ENCODE data around the gene SCOC.
A peak's percentile ranks its signal among the peaks of the same experiment; 100 is the strongest.
"Not testable (repeated sequence)": the region's sequence is repeated elsewhere in the genome, so short reads cannot be mapped to it uniquely, and the experiment has no call there.

SCOC gene

DNA sequence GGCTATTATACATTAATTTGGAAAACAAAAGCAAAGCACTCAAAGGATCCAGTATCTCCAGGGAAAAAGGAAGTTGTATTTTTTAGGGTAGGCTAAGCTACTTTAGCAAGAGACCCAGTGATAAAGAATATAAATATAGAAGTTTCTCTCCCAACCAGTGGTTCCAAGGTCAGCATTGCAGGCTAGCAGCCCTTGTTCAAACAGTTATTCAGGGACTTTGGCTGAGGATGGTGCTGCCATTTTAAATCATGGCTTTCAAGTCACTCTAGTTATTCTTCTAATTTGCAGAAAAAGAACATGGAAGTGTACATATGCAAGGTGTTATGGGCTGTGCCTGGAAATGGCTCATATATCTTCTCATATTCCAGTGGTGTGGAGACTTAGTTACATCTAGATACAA lies 9.3 kb downstream of the SCOC start:
- H3K36me3 ChIP-seq = no peaks in the 10 kb centered on the region; the same call in 1 of the 2 replicates
- TF ChIP-seq, protein P1, sequence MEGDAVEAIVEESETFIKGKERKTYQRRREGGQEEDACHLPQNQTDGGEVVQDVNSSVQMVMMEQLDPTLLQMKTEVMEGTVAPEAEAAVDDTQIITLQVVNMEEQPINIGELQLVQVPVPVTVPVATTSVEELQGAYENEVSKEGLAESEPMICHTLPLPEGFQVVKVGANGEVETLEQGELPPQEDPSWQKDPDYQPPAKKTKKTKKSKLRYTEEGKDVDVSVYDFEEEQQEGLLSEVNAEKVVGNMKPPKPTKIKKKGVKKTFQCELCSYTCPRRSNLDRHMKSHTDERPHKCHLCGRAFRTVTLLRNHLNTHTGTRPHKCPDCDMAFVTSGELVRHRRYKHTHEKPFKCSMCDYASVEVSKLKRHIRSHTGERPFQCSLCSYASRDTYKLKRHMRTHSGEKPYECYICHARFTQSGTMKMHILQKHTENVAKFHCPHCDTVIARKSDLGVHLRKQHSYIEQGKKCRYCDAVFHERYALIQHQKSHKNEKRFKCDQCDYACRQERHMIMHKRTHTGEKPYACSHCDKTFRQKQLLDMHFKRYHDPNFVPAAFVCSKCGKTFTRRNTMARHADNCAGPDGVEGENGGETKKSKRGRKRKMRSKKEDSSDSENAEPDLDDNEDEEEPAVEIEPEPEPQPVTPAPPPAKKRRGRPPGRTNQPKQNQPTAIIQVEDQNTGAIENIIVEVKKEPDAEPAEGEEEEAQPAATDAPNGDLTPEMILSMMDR (IDR thresholded peaks at IDR 0.05; ENCODE audit: low read depth, low read length) = no peak
- no peak for DNase-seq
- H3K27me3 ChIP-seq = no peaks in the 10 kb centered on the region
- H3K4me3 ChIP-seq (ENCODE audit: low read depth, low read length) = no peak overlapping the region
- no peaks in the 10 kb centered on the region for H3K9me3 ChIP-seq
- no peaks in the 10 kb centered on the region; the same call in 1 of the 2 replicates for H3K4me1 ChIP-seq

DNA sequence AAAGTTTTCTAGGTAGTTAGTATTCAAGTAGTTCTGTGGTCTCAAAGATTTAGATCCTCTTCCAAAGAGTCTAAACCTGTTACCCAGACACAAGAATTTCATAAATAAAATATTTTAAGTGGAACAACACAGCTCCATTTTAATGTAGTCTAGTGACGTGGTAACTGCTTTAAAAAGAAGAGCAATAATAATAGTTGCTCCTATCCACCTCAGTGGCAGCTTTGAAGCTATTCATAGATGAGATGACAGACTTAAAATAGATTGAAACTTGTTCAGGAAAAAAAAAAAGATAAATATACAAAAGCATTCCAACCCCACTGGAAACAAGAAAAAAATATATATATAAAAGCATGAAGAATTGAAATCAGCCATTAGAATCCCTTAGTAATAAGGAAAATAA lies 14.6 kb downstream of the SCOC start:
- TF ChIP-seq, protein P1 (IDR thresholded peaks at IDR 0.05; ENCODE audit: low read depth, low read length) = no peak
- DNase-seq = no peak
- Histone ChIP-seq H3K4me3 (ENCODE audit: low read depth, low read length) (no peak overlapping the region), H3K36me3 (no peaks in the 10 kb centered on the region; the same call in 1 of the 2 replicates), H3K4me1 (no peaks in the 10 kb centered on the region; the same call in none of the 2 replicates), H3K9me3 (no peaks in the 10 kb centered on the region), H3K27me3 (no peaks in the 10 kb centered on the region)

DNA sequence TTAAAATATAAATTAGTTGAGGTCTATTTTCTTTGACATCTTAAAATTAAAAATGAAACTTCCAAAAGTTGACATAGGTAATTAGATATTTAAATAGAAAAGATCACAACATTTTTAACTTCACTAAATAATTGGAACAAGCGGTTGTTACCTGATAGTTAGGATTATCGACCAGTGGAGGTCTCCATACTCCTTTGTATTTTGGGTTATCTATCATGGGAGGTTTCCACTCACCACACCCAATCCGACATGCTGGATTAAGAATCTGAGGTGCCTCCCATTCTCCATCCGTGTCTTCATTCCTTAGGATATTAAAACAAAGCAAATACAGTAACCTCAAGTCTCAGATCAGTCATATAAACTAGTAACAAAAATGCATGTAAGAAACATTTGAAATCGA lies 22.2 kb downstream of the SCOC start:
- Histone ChIP-seq H3K9me3 (no peaks in the 10 kb centered on the region), H3K4me1 (no peaks in the 10 kb centered on the region; the same call in none of the 2 replicates), H3K27me3 (no peaks in the 10 kb centered on the region), H3K36me3 (no peaks in the 10 kb centered on the region), H3K4me3 (ENCODE audit: low read depth, low read length) (no peak overlapping the region)
- no peak for DNase-seq
- TF ChIP-seq, protein P1 (IDR thresholded peaks at IDR 0.05; ENCODE audit: low read depth, low read length) = no peak

DNA sequence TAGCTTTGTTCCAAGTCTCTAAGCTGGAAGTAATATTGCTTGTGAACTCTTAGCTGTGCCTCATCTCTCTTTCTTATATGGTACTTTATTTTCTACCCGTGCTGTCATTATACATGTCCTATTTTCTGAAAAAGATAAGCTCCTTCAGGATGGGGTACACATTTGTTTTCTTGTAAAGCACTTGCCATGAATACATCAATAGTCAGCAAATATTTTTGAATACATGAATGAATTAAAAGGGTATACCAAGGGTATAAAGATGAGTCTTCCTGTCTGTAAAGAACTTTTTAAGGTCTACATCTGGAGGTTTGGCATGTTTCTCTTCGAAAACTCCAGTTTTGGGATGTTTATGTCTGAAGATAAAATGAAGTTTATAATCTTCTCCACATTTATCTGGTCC lies 26.7 kb downstream of the SCOC start:
- Histone ChIP-seq H3K4me1 (no peaks in the 10 kb centered on the region), H3K36me3 (no peaks in the 10 kb centered on the region), H3K27me3 (no peaks in the 10 kb centered on the region), H3K4me3 (ENCODE audit: low read depth, low read length) (no peak overlapping the region), H3K9me3 (no peaks in the 10 kb centered on the region)
- no peak for DNase-seq
- TF ChIP-seq, protein P1 (IDR thresholded peaks at IDR 0.05; ENCODE audit: low read depth, low read length) = no peak

DNA sequence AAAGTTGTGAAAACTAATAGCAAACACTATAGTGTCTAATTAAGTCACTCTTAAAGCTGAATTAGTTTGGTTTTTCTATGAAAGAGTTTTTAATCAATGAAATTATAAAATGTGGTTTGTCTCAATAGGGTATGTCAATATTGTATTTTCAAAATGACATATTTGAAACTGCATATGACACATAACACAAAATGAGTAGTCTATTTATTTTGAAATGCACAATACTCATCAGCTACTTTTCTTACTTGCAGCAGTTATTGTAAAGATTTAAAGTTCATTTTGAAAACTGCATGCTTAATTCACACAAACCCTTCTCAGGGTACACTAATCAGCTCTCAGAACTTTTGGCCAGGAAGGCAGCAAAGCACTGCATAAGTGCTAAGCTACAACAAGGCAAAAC lies 32.8 kb downstream of the SCOC start:
- peaks cover 8% of the 10 kb centered on the region for H3K4me1 ChIP-seq
- no peak for DNase-seq
- no peaks in the 10 kb centered on the region for H3K9me3 ChIP-seq

DNA sequence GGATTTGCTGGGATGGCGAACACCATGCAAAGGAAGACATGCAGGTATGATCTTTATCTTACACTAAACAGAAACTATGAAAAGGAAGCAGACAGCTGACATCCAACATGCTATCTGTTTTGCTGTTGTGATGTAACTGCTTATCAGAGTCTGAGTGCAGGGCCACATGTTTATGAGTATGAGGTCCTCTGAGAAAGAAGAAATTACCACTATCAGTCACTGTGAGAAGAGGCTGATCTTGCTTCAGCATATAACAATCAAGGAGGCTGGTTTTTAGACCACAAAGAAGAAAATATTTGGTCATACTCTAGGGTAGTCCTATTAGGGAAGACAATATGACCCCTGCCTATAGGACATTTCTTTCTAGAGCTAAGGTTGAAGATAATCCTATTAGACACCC lies 35.5 kb downstream of the SCOC start:
- Histone ChIP-seq H3K36me3 (no peaks in the 10 kb centered on the region), H3K9me3 (no peaks in the 10 kb centered on the region), H3K4me3 (ENCODE audit: low read depth, low read length) (no peak overlapping the region), H3K27me3 (no peaks in the 10 kb centered on the region), H3K4me1 (peaks cover 8% of the 10 kb centered on the region)
- TF ChIP-seq, protein P1 (IDR thresholded peaks at IDR 0.05; ENCODE audit: low read depth, low read length) = no peak
- peak; percentile 24 for DNase-seq

More for the DNA sequence above, 32.8 kb downstream of the SCOC start:
- Histone ChIP-seq H3K4me3 (ENCODE audit: low read depth, low read length) (no peak overlapping the region), H3K27me3 (no peaks in the 10 kb centered on the region), H3K36me3 (no peaks in the 10 kb centered on the region)
- TF ChIP-seq, protein P1 (IDR thresholded peaks at IDR 0.05; ENCODE audit: low read depth, low read length) = no peak

DNA sequence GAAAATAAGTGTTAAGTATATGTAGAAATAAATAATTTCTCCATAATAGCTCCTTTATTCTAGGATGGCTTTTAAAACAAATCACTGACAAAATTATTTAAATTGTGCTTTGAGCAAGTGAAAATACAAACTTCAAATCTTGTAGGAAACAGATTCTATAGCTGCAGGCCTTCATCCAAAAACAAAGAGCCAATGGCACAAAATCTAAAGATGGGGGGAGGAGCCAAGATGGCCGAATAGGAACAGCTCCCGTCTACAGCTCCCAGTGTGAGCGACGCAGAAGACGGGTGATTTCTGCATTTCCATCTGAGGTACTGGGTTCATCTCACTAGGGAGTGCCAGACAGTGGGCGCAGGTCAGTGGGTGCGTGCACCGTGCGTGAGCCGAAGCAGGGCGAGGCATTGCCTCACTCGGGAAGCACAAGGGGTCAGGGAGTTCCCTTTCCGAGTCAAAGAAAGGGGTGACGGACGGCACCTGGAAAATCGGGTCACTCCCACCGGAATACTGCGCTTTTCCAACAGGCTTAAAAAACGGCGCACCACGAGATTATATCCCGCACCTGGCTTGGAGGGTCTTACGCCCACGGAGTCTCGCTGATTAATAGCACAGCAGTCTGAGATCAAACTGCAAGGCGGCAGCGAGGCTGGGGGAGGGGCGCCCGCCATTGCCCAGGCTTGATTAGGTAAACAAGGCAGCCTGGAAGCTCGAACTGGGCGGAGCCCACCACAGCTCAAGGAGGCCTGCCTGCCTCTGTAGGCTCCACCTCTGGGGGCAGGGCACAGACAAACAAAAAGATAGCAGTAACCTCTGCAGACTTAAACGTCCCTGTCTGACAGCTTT lies 39.9 kb downstream of the SCOC start:
- not testable (repeated sequence) for H3K36me3 ChIP-seq, H3K4me1 ChIP-seq, DNase-seq

More for the DNA sequence above, 39.9 kb downstream of the SCOC start:
- not testable (repeated sequence) for H3K27me3 ChIP-seq; H3K9me3 ChIP-seq; H3K4me3 ChIP-seq (ENCODE audit: low read depth, low read length)
